OCI-LY7 (cell line): ENCODE data around the gene DAB2IP.

Experiments
- CTCF ChIP-seq: fragments of 200-600 bp; sonication (generic); conservative IDR thresholded peaks from 2 replicates; pipeline ENCODE4 v1.5.1; 2014; ENCODE audit warnings: mild to moderate bottlenecking, antibody characterized with exemption, low read length, moderate library complexity, mixed read lengths
- EZH2phosphoT487 ChIP-seq: fragments of 200-600 bp; sonication (generic); IDR thresholded peaks from 2 replicates; pipeline ENCODE4 v1.6.1; 2018; ENCODE audit warnings: low read depth, borderline replicate concordance, mild to moderate bottlenecking, mixed run types, antibody characterized with exemption, low read length, moderate library complexity, mixed read lengths

- TF ChIP-seq CTCF = no peak
- no peak for TF ChIP-seq EZH2phosphoT487
Observed at GRCh38 chr9:121613009-121613752, 38.3 kb upstream of the DAB2IP start.
